Esophagus muscularis mucosa (tissue), 4 donors: ENCODE measurements around the gene DNAJC6. TPM values are rescaled to one million over a fixed set of nuclear protein-coding genes. Genes with fewer than 3 reads are reported as not detected.

ENCODE experiments used
- DNase-seq: peaks from one replicate; pipeline ENCODE4 v3.0.0-alpha.2; 2017; ENCODE audit errors: extremely low spot score
- H3K27ac ChIP-seq, 4 donors: fragments of 200-600 bp; sonication (generic); replicated peaks in 1 of 4; 1 replicate in 3 of 4; 2 replicates in 1 of 4; pipeline ENCODE4 v1.5.1; 2016 to 2019; ENCODE audit warnings: mild to moderate bottlenecking in 1 of 4
- H3K27me3 ChIP-seq, 4 donors: fragments of 200-600 bp; sonication (generic); one replicate each; pipeline versions ENCODE4 v1.5.1 to v1.6.0; 2016 to 2019
- H3K36me3 ChIP-seq, 4 donors: fragments of 200-600 bp; sonication (generic); one replicate each; pipeline ENCODE4 v1.5.1; 2016 to 2019
- H3K4me1 ChIP-seq, 4 donors: fragments of 200-600 bp; sonication (generic); one replicate each; pipeline ENCODE4 v1.5.1; 2016 to 2019
- H3K4me3 ChIP-seq, 4 donors: fragments of 200-600 bp; sonication (generic); 1 replicate in 2 of 4; 2 replicates in 2 of 4; pipeline ENCODE4 v1.5.1; 2016 to 2019; ENCODE audit warnings: mild to moderate bottlenecking in 4 of 4, moderate library complexity in 1 of 4
- H3K9me3 ChIP-seq, 4 donors: fragments of 200-600 bp; sonication (generic); 1 replicate in 3 of 4; 2 replicates in 1 of 4; pipeline ENCODE4 v1.5.1; 2016 to 2019
- CTCF ChIP-seq, 3 experiments: fragments of 200-600 bp in 2 of 3; fragments of 450-650 bp in 1 of 3; sonication (generic) in 2 of 3; IDR thresholded peaks; one replicate each; pipeline ENCODE4 v1.5.1; 2017 to 2019; ENCODE audit warnings: antibody characterized with exemption in 3 of 3, mild to moderate bottlenecking in 2 of 3, moderate library complexity in 1 of 3
- EP300 ChIP-seq: sonication (generic); formaldehyde crosslinking; IDR thresholded peaks from one replicate; pipeline ENCODE4 v1.6.1; 2017; ENCODE audit warnings: antibody characterized with exemption
- POLR2A ChIP-seq: fragments of 450-650 bp; IDR thresholded peaks from one replicate; pipeline ENCODE4 v1.6.1; 2017; ENCODE audit warnings: antibody characterized with exemption, moderate library complexity, mild to moderate bottlenecking, low read depth
- POLR2AphosphoS5 ChIP-seq, 2 donors: sonication (generic); formaldehyde crosslinking; IDR thresholded peaks; one replicate each; pipeline ENCODE4 v1.6.1; 2017; ENCODE audit warnings: antibody characterized with exemption in 2 of 2
- WGBS: methylation state at CpG from one replicate; pipeline ENCODE4 v1.1.5; 2018; 5-methylcytosine and 5-hydroxymethylcytosine counted together
- intact Hi-C: fragments of 100-400 bp; cut with DNase I; formaldehyde crosslinking; loops from one replicate; pipeline ENCODE4 v1.15.1; 2023
- total RNA-seq, 4 donors: library from RNA; depleted of rRNA; stranded (reverse); fragments of >200 nt; gene quantifications; one replicate each; pipeline versions ENCODE4 v1.1.0 to v1.2.1, GENCODE V29; 2016

The DNAJC6 gene
- total RNA-seq, 4 donors from 2014 or later = 3.7 to 8.3 (median 4.4) TPM

- no peaks in the 10 kb centered on the region for H3K27me3 ChIP-seq
- 67% methylated on average over 1 of the region's 1 CpG for WGBS
- no peak for DNase-seq
- TF ChIP-seq POLR2AphosphoS5 (IDR thresholded peaks at IDR 0.05) (no peak), POLR2A (no peak), EP300 (no peak), CTCF (IDR thresholded peaks at IDR 0.05) (no peak)
- no peak overlapping the region for H3K27ac ChIP-seq
- no peaks in the 10 kb centered on the region for H3K36me3 ChIP-seq
- no peaks in the 10 kb centered on the region for H3K4me1 ChIP-seq
- no peak overlapping the region for H3K4me3 ChIP-seq
- no peaks in the 10 kb centered on the region for H3K9me3 ChIP-seq
- intact Hi-C loops = no loop called here
Observed at GRCh38 chr1:65341381-65341780, 32.0 kb downstream of the DNAJC6 start.

DNA sequence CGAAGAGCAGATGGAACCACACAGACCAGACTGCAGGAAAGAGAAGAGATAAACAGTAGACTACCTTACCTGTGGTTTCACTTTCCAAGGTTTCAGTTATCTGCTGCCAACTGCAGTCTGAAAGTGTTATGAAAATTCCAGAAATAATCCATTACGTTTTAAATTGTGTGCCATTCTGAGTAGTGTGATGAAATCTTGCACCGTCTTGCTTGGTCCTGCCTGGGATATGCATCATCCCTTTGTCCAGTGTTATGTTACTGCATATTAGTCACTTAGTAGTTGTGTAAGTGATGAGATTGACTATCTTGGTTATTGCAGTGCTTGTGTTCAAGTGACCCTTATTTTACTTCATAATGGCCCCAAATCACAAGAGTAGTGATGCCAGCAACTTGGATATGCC, 33.9 kb downstream of the DNAJC6 start:
- Histone ChIP-seq H3K27me3 (no peaks in the 10 kb centered on the region), H3K9me3 (no peaks in the 10 kb centered on the region), H3K4me3 (no peak overlapping the region), H3K27ac (no peak overlapping the region), H3K36me3 (no peaks in the 10 kb centered on the region), H3K4me1 (no peaks in the 10 kb centered on the region)
- 72% methylated on average over 3 of the region's 3 CpGs for WGBS
- TF ChIP-seq POLR2AphosphoS5 (IDR thresholded peaks at IDR 0.05) (no peak), POLR2A (no peak), CTCF (IDR thresholded peaks at IDR 0.05) (no peak), EP300 (no peak)
- DNase-seq = peak; percentile 14
- intact Hi-C loops = no loop called here

DNA sequence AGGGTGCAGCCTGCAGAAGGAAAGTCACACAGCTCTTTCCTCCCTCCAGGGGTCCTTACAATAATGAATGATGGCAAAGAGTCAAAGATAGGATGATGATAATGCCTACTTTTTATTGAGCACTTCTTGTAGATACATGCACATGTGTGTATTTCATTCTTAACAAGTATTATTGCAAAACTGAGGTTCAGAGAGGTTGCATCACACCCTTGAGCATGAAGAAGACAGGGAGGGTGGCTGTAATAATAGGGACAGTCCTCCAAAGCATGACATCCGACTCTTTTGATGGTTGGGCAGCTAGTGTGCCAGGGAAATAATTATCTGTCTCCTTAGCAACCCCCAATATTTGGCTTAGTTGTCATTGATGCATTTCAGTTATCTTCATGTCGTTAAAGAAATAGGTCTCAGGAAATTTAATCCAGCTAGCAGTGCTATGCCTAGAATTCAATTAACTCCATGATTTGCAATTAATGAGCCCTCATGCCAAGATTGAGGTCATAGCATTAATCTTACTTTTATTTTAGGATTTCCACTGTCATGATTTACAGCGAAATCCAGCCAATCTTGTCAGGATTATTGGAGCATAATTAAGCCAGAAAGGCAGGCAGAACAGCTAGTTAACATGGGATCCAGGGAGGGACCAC, 35.0 kb downstream of the DNAJC6 start:
- no peaks in the 10 kb centered on the region for H3K36me3 ChIP-seq
- 74% methylated on average over 3 of the region's 3 CpGs for WGBS
- no peak overlapping the region for H3K27ac ChIP-seq
- no peaks in the 10 kb centered on the region for H3K9me3 ChIP-seq
- peak; percentile 55 for DNase-seq
- no peak overlapping the region for H3K4me3 ChIP-seq
- TF ChIP-seq CTCF (IDR thresholded peaks at IDR 0.05) (no peak), EP300 (no peak), POLR2A (no peak), POLR2AphosphoS5 (IDR thresholded peaks at IDR 0.05) (no peak)
- no peaks in the 10 kb centered on the region for H3K27me3 ChIP-seq
- no peaks in the 10 kb centered on the region for H3K4me1 ChIP-seq
- intact Hi-C loops = no loop called here

DNA sequence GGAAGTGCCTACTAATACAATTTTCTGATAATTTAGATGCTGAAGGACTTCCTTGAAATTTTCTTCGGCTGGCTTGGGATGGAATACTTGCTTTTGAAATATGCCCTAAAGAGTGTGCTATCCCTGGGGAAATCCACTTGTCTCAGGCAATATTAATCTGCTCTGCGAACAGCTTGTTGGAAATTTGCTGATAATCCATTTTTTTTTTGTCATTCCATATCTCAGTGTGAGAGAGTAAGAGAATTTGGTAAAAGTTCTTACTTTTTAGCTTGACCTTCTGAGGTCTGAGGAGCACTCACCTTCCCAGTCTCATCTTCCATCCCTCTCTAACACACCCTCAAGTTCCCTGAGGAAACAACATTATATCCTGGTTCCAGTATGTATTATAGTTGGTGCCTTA, 36.8 kb downstream of the DNAJC6 start:
- Histone ChIP-seq H3K4me3 (no peak overlapping the region), H3K27me3 (no peaks in the 10 kb centered on the region), H3K4me1 (no peaks in the 10 kb centered on the region), H3K27ac (no peak overlapping the region), H3K9me3 (no peaks in the 10 kb centered on the region), H3K36me3 (no peaks in the 10 kb centered on the region)
- WGBS = 96% methylated on average over 2 of the region's 2 CpGs
- TF ChIP-seq POLR2A = no peak
- TF ChIP-seq POLR2AphosphoS5 (IDR thresholded peaks at IDR 0.05) = no peak
- TF ChIP-seq CTCF (IDR thresholded peaks at IDR 0.05) = no peak
- no peak for TF ChIP-seq EP300
- intact Hi-C loops = no loop called here
- peak; percentile 75 for DNase-seq
